ENCODE data around the gene CSF2RB.
"Not testable (repeated sequence)": the region's sequence is repeated elsewhere in the genome, so short reads cannot be mapped to it uniquely, and the experiment has no call there.

CSF2RB gene

DNA sequence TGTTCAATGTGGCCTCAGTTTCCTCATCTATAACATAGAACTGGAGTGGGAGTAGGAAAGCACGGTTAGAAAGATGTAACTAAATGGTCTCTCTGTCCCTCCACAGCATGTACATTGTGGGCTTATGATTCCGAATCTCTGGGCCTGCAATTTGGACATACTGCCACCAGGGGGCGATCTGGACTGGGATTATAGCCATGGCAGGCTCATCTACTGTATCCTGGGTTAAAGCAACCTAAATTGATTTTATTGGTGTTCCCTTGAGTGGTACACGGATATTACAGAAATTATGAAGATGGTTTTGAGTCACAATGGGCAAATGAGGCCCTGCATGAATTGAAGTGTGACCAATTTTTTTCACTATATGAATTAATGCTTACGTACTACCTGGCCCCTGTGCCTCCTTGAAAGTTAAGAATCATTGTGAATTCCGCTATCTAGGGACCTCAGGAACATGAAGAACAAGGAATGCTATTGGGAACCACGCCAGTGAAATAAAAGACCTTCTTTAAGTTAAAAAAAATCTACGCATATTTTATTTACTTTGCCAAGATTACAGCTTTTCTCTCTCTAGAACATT lies 72.9 kb downstream of the CSF2RB start:
- no peaks in the 10 kb centered on the region for H3K79me2 ChIP-seq
- H3K27me3 ChIP-seq (ENCODE audit: control insufficient read depth, insufficient read depth, low read length) = no peaks in the 10 kb centered on the region
- no peak overlapping the region for H2AFZ ChIP-seq
- H3K36me3 ChIP-seq (ENCODE audit: control insufficient read depth, insufficient read depth, low read length) = no peaks in the 10 kb centered on the region
- no peaks in the 10 kb centered on the region for H3K9me3 ChIP-seq (ENCODE audit: control insufficient read depth, low read length)
- H3K27ac ChIP-seq = no peak overlapping the region
- H3K9ac ChIP-seq = no peak overlapping the region
- H3K4me1 ChIP-seq = no peaks in the 10 kb centered on the region
- no peak overlapping the region for H3K4me3 ChIP-seq (ENCODE audit: low read depth, low read length)
- TF ChIP-seq, protein P1, sequence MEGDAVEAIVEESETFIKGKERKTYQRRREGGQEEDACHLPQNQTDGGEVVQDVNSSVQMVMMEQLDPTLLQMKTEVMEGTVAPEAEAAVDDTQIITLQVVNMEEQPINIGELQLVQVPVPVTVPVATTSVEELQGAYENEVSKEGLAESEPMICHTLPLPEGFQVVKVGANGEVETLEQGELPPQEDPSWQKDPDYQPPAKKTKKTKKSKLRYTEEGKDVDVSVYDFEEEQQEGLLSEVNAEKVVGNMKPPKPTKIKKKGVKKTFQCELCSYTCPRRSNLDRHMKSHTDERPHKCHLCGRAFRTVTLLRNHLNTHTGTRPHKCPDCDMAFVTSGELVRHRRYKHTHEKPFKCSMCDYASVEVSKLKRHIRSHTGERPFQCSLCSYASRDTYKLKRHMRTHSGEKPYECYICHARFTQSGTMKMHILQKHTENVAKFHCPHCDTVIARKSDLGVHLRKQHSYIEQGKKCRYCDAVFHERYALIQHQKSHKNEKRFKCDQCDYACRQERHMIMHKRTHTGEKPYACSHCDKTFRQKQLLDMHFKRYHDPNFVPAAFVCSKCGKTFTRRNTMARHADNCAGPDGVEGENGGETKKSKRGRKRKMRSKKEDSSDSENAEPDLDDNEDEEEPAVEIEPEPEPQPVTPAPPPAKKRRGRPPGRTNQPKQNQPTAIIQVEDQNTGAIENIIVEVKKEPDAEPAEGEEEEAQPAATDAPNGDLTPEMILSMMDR (IDR thresholded peaks at IDR 0.05) = no peak
- no peak overlapping the region for H3K4me2 ChIP-seq (ENCODE audit: low read length)

DNA sequence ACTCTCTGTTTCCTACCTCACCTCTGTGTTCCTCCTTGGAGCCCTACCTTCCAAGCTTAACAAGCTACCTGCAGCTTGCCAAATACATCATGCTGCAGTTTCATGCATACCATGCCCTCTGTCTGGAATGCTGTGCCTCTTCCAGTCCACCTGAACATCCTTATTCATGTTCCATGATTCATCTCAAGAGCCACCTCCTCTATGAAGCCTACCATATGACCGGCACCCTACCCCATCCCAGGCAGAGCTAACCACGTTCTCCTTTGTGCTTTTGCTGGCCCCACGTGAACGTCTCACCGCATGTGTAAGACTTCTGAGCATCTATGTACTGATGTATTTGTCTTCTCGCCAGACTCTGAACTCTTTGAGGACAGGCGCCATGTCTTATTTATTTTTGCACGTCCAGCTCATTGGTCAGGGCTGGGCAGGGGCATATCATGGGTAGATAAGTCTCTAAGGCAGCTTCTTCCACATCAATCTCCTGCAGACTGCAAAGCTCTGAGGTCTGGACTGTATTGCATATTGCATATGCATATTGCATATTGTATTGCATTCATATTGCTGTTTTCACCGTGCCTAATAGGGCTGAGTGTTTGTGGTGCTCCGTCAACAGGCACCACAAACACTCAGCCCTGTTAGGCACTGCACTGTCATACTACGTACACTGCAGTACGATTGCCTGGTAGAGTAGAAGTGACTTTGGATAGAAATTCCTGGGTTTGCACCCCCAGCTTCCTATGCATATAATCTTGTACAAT lies 74.8 kb downstream of the CSF2RB start:
- H3K9me3 ChIP-seq (ENCODE audit: control insufficient read depth, low read length) = no peaks in the 10 kb centered on the region
- no peaks in the 10 kb centered on the region for H3K27me3 ChIP-seq (ENCODE audit: control insufficient read depth, insufficient read depth, low read length)
- H3K79me2 ChIP-seq = no peaks in the 10 kb centered on the region
- no peak overlapping the region for H3K4me3 ChIP-seq (ENCODE audit: low read depth, low read length)
- H2AFZ ChIP-seq = no peak overlapping the region
- no peaks in the 10 kb centered on the region for H3K4me1 ChIP-seq
- no peak overlapping the region for H3K4me2 ChIP-seq (ENCODE audit: low read length)
- no peaks in the 10 kb centered on the region for H3K36me3 ChIP-seq (ENCODE audit: control insufficient read depth, insufficient read depth, low read length)
- no peak overlapping the region for H3K9ac ChIP-seq
- TF ChIP-seq, protein P1 (IDR thresholded peaks at IDR 0.05) = no peak
- no peak overlapping the region for H3K27ac ChIP-seq

DNA sequence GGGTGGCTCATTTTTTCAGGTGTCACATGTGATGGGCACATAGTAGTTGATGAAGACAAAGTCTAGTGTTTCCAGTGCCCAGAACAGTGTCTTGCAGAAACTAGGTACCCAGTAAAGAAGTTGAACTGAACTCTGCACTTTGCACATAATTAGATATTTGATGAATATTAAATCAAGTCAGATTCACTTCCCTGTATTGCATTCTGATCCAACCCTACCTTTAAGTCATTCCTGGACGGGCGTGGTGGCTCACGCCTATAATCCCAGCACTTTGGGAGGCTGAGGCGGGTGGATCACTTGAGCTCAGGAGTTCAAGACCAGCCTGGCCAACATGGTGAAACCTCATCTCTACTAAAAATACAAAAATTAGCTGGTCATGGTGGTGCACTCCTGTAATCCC lies 75.6 kb downstream of the CSF2RB start:
- H3K27ac ChIP-seq; H3K9ac ChIP-seq; H3K9me3 ChIP-seq (ENCODE audit: control insufficient read depth, low read length); H3K79me2 ChIP-seq; H3K36me3 ChIP-seq (ENCODE audit: control insufficient read depth, insufficient read depth, low read length); H3K4me3 ChIP-seq (ENCODE audit: low read depth, low read length); H3K27me3 ChIP-seq (ENCODE audit: control insufficient read depth, insufficient read depth, low read length); H3K4me1 ChIP-seq; H3K4me2 ChIP-seq (ENCODE audit: low read length); H2AFZ ChIP-seq: not testable (repeated sequence)
